Nephron progenitor cell (in vitro differentiated cells): ENCODE measurements around the gene PRELID3B.

Experiments
- DNase-seq: peaks from one replicate; pipeline ENCODE4 v3.0.0; 2021
- H3K27ac Mint-ChIP-seq: 2 replicates; pipeline ENCODE4 v1.8.0; 2021; ENCODE audit warnings: mild to moderate bottlenecking, moderate library complexity, mixed read lengths
- H3K27me3 Mint-ChIP-seq: 2 replicates; pipeline ENCODE4 v1.8.0; 2021; ENCODE audit warnings: mild to moderate bottlenecking, low read depth, mixed read lengths; ENCODE audit not compliant: poor library complexity
- H3K36me3 Mint-ChIP-seq: 2 replicates; pipeline ENCODE4 v1.8.0; 2021; ENCODE audit warnings: low read depth, mixed read lengths
- H3K4me1 Mint-ChIP-seq: 2 replicates; pipeline ENCODE4 v1.8.0; 2021; ENCODE audit warnings: mixed read lengths
- H3K4me3 Mint-ChIP-seq: 2 replicates; pipeline ENCODE4 v1.8.0; 2021; ENCODE audit warnings: mild to moderate bottlenecking, moderate library complexity, mixed read lengths
- H3K9me3 Mint-ChIP-seq: 2 replicates; pipeline ENCODE4 v1.8.0; 2021; ENCODE audit warnings: mild to moderate bottlenecking, moderate library complexity, mixed read lengths
- CTCF ChIP-seq: fragments of 200-600 bp; sonication (generic); IDR thresholded peaks from 2 replicates; pipeline ENCODE4 v1.5.0; 2021; ENCODE audit warnings: antibody characterized with exemption

The PRELID3B gene

GRCh38 chr20:59030911-59031563 lies 11.5 kb downstream of the PRELID3B start:
- no peak for TF ChIP-seq CTCF
- H3K4me3 Mint-ChIP-seq: peak overlapping the region; percentile 90
- H3K27me3 Mint-ChIP-seq: no peaks in the 10 kb centered on the region
- peak overlapping the region; percentile 79 for H3K27ac Mint-ChIP-seq
- H3K4me1 Mint-ChIP-seq: peaks cover 69% of the 10 kb centered on the region
- no peaks in the 10 kb centered on the region for H3K9me3 Mint-ChIP-seq
- DNase-seq: no peak
- peaks cover 39% of the 10 kb centered on the region for H3K36me3 Mint-ChIP-seq

- no peaks in the 10 kb centered on the region for H3K27me3 Mint-ChIP-seq
- no peak for TF ChIP-seq CTCF
Observed at GRCh38 chr20:59028812-59029211, 13.8 kb downstream of the PRELID3B start.

GRCh38 chr20:59027741-59028320 lies 14.8 kb downstream of the PRELID3B start:
- Mint-ChIP-seq H3K27ac (peak overlapping the region; percentile 66), H3K27me3 (peaks cover under 1% of the 10 kb centered on the region), H3K36me3 (peaks cover 51% of the 10 kb centered on the region)

More at GRCh38 chr20:59028812-59029211, 13.8 kb downstream of the PRELID3B start:
- no peak for DNase-seq
- peaks cover 41% of the 10 kb centered on the region for H3K36me3 Mint-ChIP-seq
- H3K27ac Mint-ChIP-seq: peak overlapping the region; percentile 43
- H3K9me3 Mint-ChIP-seq: no peaks in the 10 kb centered on the region
- peak overlapping the region; percentile 71 for H3K4me3 Mint-ChIP-seq
- H3K4me1 Mint-ChIP-seq: peaks cover 72% of the 10 kb centered on the region

GRCh38 chr20:59026904-59027740 lies 15.5 kb downstream of the PRELID3B start:
- peak overlapping the region; percentile 66 for H3K27ac Mint-ChIP-seq
- peaks cover 58% of the 10 kb centered on the region for H3K36me3 Mint-ChIP-seq
- H3K27me3 Mint-ChIP-seq: peaks cover 3% of the 10 kb centered on the region
- no peaks in the 10 kb centered on the region for H3K9me3 Mint-ChIP-seq
- no peak for TF ChIP-seq CTCF
- H3K4me3 Mint-ChIP-seq: peak overlapping the region; percentile 43
- no peak for DNase-seq
- H3K4me1 Mint-ChIP-seq: peaks cover 63% of the 10 kb centered on the region

More at GRCh38 chr20:59027741-59028320, 14.8 kb downstream of the PRELID3B start:
- Mint-ChIP-seq H3K9me3 (no peaks in the 10 kb centered on the region), H3K4me1 (peaks cover 64% of the 10 kb centered on the region), H3K4me3 (peak overlapping the region; percentile 43)
- TF ChIP-seq CTCF: no peak
- peak; percentile 39 for DNase-seq

GRCh38 chr20:59025511-59025910 lies 17.1 kb downstream of the PRELID3B start:
- Mint-ChIP-seq H3K36me3 (peaks cover 58% of the 10 kb centered on the region), H3K4me3 (no peak overlapping the region), H3K27me3 (peaks cover 3% of the 10 kb centered on the region), H3K9me3 (no peaks in the 10 kb centered on the region), H3K27ac (no peak overlapping the region), H3K4me1 (peaks cover 62% of the 10 kb centered on the region)
- DNase-seq: no peak
- TF ChIP-seq CTCF: no peak
